GM12801 (cell line): ENCODE data around the gene CSRP3.

ENCODE experiments used
- CTCF ChIP-seq: IDR thresholded peaks from one replicate; pipeline ENCODE4 v1.5.1; 2011; ENCODE audit warnings: control low read depth; ENCODE audit not compliant: insufficient read length; ENCODE audit errors: extremely low read depth

Gene CSRP3

GRCh38 chr11:19243143-19243542, 41.4 kb upstream of the CSRP3 start:
- no peak for TF ChIP-seq CTCF

- no peak for TF ChIP-seq CTCF
These were observed 40.6 kb upstream of the CSRP3 start for GRCh38 chr11:19242179-19242932.

GRCh38 chr11:19241260-19242178, 39.7 kb upstream of the CSRP3 start:
- TF ChIP-seq CTCF: no peak

- TF ChIP-seq CTCF: no peak
These were observed 38.9 kb upstream of the CSRP3 start, which contains the start of gene E2F8 for GRCh38 chr11:19240420-19241259. E2F8 (minus strand) TSS chr11:19240945; CDS start chr11:19240121, 824 bp downstream.

GRCh38 chr11:19239039-19239438, 37.3 kb upstream of the CSRP3 start:
- TF ChIP-seq CTCF: no peak

- no peak for TF ChIP-seq CTCF
These were observed 36.0 kb upstream of the CSRP3 start for GRCh38 chr11:19237813-19238212.

- no peak for TF ChIP-seq CTCF
These were observed 35.6 kb upstream of the CSRP3 start for GRCh38 chr11:19237381-19237780.
